H1 (cell line): ENCODE data around the gene IGF2R. TPM values are rescaled to one million over a fixed set of nuclear protein-coding genes. Genes with fewer than 3 reads are reported as not detected.

ENCODE experiments used
- BACH1 ChIP-seq: IDR thresholded peaks from 2 replicates; pipeline ENCODE4 v1.6.1; 2012; ENCODE audit warnings: low read length, improper control_type of control experiment
- BRCA1 ChIP-seq: IDR thresholded peaks from 2 replicates; pipeline ENCODE4 v1.6.1; 2012; ENCODE audit warnings: low read depth, low read length, improper control_type of control experiment
- CBX5 ChIP-seq: fragments of 300-800, 300-1000 bp; sonication (generic); IDR thresholded peaks from 2 replicates; pipeline ENCODE4 v1.7.1; 2016; ENCODE audit warnings: antibody characterized with exemption, low read length, low read depth
- CHD7 ChIP-seq: fragments of 300-600 bp; sonication (generic); IDR thresholded peaks from 2 replicates; pipeline ENCODE4 v1.7.1; 2012; ENCODE audit warnings: low read length, moderate library complexity, mild to moderate bottlenecking, inconsistent platforms; ENCODE audit not compliant: insufficient replicate concordance
- EZH2 ChIP-seq: fragments of 200-600 bp; sonication (generic); IDR thresholded peaks from 2 replicates; pipeline ENCODE4 v1.7.1; 2012; ENCODE audit warnings: low read depth, mild to moderate bottlenecking, moderate library complexity, low read length, inconsistent platforms; ENCODE audit not compliant: severe bottlenecking
- GTF2F1 ChIP-seq: IDR thresholded peaks from 2 replicates; pipeline ENCODE4 v1.6.1; 2012; ENCODE audit warnings: low read depth, low read length, improper control_type of control experiment, borderline replicate concordance
- JUND ChIP-seq: IDR thresholded peaks from 2 replicates; pipeline ENCODE4 v1.6.1; 2011; ENCODE audit warnings: mild to moderate bottlenecking, improper control_type of control experiment, low read length
- NANOG ChIP-seq: IDR thresholded peaks from 2 replicates; pipeline ENCODE4 v1.6.1; 2011; ENCODE audit warnings: low read length, low read depth, mild to moderate bottlenecking, inconsistent platforms; ENCODE audit not compliant: insufficient read depth, poor library complexity, severe bottlenecking
- polyA plus RNA-seq, 7 experiments: library from polyadenylated mRNA; depleted of rRNA in 3 of 7; stranded (reverse) in 5 of 7; unstranded in 2 of 7; fragments of >200 nt in 5 of 7; fragments of 200-250 nt in 2 of 7; gene quantifications; 1 replicate in 5 of 7; 2 replicates in 1 of 7; 4 replicates in 1 of 7; pipeline versions ENCODE4 v1.2.1 to v1.2.3, GENCODE V29; 2011 to 2013; ENCODE audit warnings: missing spikeins in 2 of 7, mixed read lengths in 2 of 7
- total RNA-seq: library from RNA; stranded (reverse); fragmentation: NEBNext Ultra II Directional; extraction: Animal tissue kit (Norgen Biotek cat#: 25700); gene quantifications from 2 replicates; pipeline ENCODE4 v1.2.1, GENCODE V29; 2021

Gene IGF2R
- total and polyA plus RNA-seq, 2 of the 8 experiments (the other 6 are each of a cell fraction or from before 2014, with no cell fraction given) = 20.6 to 74.1 TPM

GRCh38 chr6:160005211-160005610, 36.3 kb downstream of the IGF2R start (continued):
- TF ChIP-seq EZH2 (no peak), GTF2F1 (no peak), CBX5 (no peak), BACH1 (no peak), NANOG (no peak), BRCA1 (no peak), CHD7 (no peak), JUND (no peak)
